ENCODE measurements around the gene MROH9.
"Not testable (repeated sequence)": the region's sequence is repeated elsewhere in the genome, so short reads cannot be mapped to it uniquely, and the experiment has no call there.

Gene MROH9, protein sequence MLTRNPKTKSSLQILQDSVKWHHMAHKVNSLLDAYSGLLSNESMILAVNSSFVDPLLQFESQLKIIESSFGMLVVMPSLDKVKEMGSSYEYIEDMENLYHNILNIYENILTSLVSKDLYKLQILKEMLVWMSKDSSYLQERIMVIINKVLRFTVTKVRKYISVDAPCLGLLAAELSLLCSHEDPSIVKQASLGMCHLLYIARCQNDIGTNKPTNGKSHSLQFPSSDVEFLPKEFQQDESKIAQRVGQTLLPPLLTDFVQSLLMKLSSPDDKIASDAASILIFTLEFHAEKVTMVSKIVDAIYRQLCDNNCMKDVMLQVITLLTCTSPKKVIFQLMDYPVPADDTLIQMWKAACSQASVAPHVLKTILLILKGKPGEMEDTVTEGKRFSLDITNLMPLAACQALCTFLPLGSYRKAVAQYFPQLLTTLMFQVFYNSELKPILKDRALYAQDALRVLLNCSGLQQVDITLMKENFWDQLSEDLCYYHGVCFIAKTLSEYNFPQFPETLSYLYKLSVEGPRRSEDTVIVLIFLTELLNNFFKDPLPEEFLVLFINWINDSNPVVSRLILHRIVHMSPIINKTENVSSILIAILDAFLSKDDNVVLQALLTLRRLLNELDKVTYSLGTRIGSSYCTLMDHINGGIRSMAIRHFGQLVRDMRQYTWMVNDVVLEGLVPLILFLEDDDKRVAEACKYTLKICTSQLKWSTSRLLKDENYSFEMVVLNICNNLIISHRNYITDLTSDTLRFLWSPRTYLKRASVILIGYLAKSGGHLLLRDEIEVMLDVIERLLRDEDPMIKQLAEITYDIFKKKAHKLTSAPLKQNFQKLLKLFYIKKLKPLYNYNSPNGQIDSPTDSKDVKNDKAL

DNA sequence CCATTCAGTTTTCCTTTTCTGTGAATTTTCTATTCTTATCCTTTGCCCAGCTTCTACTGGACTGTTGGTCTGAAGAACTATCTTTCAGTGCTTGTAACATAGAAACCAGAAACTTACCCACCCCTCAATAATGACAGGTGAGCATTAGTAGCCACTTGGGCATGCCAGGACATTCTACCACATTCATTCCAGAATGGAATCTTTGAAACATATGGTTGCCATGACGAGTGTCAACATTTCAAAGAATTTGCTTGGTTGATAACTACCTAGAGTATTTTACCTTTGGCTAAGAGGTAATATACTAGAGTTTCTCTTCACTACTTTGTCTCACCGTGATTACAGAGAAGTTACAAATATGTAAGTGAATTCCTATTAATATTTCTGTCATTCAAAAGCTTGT is at the start of gene MROH9:
Gene MROH9 (plus strand): TSS at position 304 of the 400 bp plus-strand sequence. CDS start 10,023 bp downstream, outside the sequence.
- H3K27ac Mint-ChIP-seq = no peak within 1 kb of the TSS
- no peaks in the 10 kb centered on the region for H3K36me3 Mint-ChIP-seq
- no peak within 1 kb of the TSS for H3K4me3 Mint-ChIP-seq
- no peaks in the 10 kb centered on the region for H3K4me1 Mint-ChIP-seq
- no peak for DNase-seq
- CTCF ChIA-PET = no interaction called here
- H3K27me3 Mint-ChIP-seq = peaks cover 7% of the 10 kb centered on the region
- H3K9me3 Mint-ChIP-seq = no peaks in the 10 kb centered on the region

DNA sequence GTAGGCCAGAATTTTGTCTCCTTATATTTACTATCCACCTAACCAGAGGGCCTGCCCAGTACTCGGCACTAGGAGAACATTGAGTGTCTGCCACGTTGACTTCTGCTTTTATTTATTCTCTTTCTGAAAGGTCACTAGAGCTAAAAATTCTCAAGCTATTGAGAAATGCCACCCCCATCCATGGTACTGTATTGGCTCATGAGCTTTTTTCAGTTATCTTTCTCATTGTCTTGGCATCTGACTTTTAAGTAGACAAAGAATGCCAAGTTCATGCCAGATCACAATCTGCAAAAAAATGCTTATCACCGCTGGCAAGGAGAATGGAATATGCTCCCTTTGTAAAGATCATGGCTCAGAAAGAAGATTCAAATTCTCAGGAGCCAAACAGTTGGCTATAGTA is 49.8 kb upstream of the MROH9 start:
- Mint-ChIP-seq H3K27ac (no peak overlapping the region), H3K27me3 (no peaks in the 10 kb centered on the region), H3K4me1 (no peaks in the 10 kb centered on the region), H3K9me3 (no peaks in the 10 kb centered on the region), H3K4me3 (no peak overlapping the region), H3K36me3 (no peaks in the 10 kb centered on the region)
- no peak for DNase-seq
- CTCF ChIA-PET = no interaction called here

DNA sequence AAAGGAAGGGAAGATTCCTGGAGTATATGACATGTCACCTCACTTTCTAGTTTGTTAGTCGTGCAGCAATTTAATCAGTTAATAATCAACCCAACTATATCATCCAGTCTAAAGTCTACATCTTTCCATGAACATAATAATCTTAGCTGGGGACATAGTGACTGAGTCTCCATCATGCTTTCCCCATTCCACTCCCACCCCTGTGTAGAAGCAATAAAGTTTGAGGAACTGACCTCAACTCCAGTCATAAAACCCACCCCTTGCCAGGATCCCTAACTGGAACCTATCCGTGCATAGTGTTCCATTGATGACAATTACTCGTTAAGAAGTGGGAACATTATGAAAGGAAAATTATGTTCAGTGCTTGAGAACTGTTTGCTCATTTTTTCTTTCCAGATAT is 48.9 kb upstream of the MROH9 start:
- H3K27ac Mint-ChIP-seq = no peak overlapping the region
- no peaks in the 10 kb centered on the region for H3K9me3 Mint-ChIP-seq
- H3K27me3 Mint-ChIP-seq = no peaks in the 10 kb centered on the region
- H3K36me3 Mint-ChIP-seq = no peaks in the 10 kb centered on the region
- CTCF ChIA-PET = no interaction called here
- H3K4me3 Mint-ChIP-seq = no peak overlapping the region
- H3K4me1 Mint-ChIP-seq = no peaks in the 10 kb centered on the region
- no peak for DNase-seq

DNA sequence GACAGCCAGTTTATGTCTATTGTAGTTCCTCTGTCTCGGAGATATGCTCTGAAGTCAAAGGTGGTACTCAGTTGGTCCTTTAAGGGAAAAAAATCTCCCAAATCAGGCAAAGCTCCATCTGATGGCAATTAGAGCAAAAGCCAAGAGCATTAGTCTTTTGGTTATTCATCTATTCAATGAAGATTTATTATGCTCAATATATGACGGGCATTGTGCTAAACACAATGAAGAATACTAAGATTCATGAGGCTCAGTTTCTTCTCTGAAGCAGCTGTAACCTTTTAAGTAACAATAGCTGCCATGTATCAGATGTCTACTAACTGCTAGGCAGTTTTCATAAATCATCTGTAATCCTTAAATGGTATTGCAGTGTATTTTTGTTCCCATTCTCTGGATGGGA is 47.6 kb upstream of the MROH9 start:
- Mint-ChIP-seq H3K4me3 (no peak overlapping the region), H3K27me3 (no peaks in the 10 kb centered on the region), H3K4me1 (no peaks in the 10 kb centered on the region), H3K27ac (no peak overlapping the region), H3K36me3 (no peaks in the 10 kb centered on the region), H3K9me3 (no peaks in the 10 kb centered on the region)
- no peak for DNase-seq
- CTCF ChIA-PET = no interaction called here

DNA sequence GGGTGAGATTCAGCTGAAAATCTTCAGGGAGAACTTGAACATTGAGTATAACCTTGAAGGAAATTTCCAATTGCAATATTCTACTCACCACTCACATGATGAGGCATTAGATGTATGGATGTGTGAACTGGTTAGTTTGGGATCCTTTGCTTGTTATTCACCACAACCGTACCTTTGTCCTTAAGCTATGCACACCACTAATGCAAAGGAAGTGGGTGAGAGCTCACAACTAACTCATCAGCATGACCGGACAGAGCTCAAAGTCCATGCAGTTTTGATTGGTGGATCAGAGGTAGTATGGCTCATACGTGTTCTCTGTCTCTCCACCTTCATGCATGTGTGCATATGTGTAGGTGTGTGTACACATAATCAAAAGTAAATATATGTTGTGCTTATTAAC is 43.5 kb upstream of the MROH9 start:
- Mint-ChIP-seq H3K4me1 (no peaks in the 10 kb centered on the region), H3K9me3 (no peaks in the 10 kb centered on the region), H3K27me3 (no peaks in the 10 kb centered on the region), H3K27ac (no peak overlapping the region), H3K36me3 (no peaks in the 10 kb centered on the region), H3K4me3 (no peak overlapping the region)
- DNase-seq = no peak
- CTCF ChIA-PET = no interaction called here

DNA sequence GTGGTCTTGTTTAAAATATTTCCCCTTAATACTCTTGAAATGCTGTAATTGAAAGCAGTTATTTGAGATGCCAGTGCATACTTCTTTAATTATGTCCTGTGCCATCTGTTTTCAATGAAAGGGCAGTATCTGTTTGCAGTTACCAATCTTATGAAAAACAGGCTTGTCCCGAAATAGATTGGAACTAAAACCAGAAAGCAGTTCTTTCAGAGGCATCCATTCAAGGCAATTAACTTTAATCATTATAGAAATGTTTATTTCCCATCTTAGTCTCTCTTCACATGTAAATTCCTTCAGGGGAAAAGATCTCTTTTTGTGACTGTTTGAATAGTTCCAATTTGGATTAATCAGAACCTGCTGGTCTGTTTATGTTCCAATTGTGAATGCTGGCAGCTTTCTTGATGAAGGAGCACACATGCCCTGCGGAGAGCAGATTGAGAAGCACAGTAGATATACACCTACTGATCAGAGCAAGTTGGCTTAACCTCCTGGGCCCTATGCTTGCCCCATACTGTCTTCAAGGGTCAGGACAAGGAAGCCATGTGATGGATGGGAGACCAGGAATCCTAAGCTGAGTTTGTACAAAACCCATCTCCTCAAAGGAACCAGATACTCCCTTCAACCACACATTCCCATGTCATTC is 41.6 kb upstream of the MROH9 start:
- CTCF ChIA-PET = no interaction called here
- Mint-ChIP-seq H3K27ac (no peak overlapping the region), H3K4me1 (no peaks in the 10 kb centered on the region), H3K9me3 (no peaks in the 10 kb centered on the region), H3K36me3 (no peaks in the 10 kb centered on the region), H3K4me3 (no peak overlapping the region), H3K27me3 (no peaks in the 10 kb centered on the region)
- no peak for DNase-seq

DNA sequence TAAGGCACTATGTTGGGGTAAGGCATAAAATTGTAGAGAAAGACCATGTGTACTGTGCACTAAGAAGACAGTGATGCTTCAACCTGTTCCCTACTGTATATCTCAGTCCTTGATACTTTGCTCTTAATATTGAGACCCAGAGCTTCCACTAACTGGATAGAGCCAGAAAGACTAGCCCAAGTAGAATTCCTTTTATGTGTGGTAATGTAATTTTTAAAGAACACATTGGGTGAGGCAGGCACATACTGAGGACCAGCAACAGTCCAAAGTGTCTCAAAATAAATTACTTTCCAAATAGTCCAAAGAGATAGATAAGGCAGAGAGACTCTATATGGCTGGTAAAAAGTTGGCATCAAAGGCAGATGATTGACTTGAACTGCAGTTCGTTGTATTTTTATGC is 31.4 kb upstream of the MROH9 start:
- CTCF ChIA-PET = no interaction called here
- H3K27me3 Mint-ChIP-seq = no peaks in the 10 kb centered on the region
- no peaks in the 10 kb centered on the region for H3K4me1 Mint-ChIP-seq
- H3K4me3 Mint-ChIP-seq = no peak overlapping the region
- no peak overlapping the region for H3K27ac Mint-ChIP-seq
- DNase-seq = no peak
- no peaks in the 10 kb centered on the region for H3K9me3 Mint-ChIP-seq
- H3K36me3 Mint-ChIP-seq = no peaks in the 10 kb centered on the region

DNA sequence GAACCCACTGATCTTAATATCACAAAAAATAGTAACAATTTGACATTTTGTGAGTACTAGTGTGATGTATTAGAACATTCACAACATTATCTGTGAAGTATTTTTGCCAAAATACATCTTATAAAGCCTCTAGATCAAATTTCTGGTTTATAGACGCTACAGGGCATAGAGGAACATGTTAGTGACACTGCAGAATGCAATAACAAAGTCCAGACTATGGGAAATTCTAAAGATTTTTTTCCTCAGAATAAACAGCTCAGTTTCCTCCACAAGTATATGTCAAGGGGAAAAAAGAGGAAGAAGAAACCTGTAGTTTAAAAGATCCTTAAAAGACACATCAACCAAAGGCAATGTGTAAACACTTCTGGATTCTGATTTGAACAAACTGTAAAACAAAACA is 26.4 kb upstream of the MROH9 start:
- H3K27me3 Mint-ChIP-seq = no peaks in the 10 kb centered on the region
- no peak for DNase-seq
- H3K36me3 Mint-ChIP-seq = no peaks in the 10 kb centered on the region
- no peaks in the 10 kb centered on the region for H3K9me3 Mint-ChIP-seq
- CTCF ChIA-PET = no interaction called here
- H3K4me3 Mint-ChIP-seq = no peak overlapping the region
- no peaks in the 10 kb centered on the region for H3K4me1 Mint-ChIP-seq
- H3K27ac Mint-ChIP-seq = no peak overlapping the region

DNA sequence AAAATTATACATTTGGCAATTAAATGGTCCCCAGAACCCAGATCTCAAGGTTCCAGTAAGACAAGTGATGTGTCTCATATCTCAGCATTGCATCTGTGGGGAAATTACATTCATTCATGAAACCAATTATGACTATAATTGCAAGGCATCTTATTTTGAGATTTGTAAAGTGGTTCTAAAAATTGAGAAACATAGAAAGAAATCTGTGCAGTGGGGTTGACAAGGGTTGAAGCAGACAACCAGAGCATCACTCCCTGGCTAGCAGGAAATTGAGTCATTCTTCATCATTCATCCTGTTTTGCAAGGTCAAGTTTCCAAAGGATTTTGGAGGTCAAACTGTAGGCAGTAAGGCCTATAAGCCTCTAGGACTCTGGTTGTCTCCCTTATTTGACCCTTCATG is 25.1 kb upstream of the MROH9 start:
- no peak overlapping the region for H3K27ac Mint-ChIP-seq
- H3K4me3 Mint-ChIP-seq = no peak overlapping the region
- CTCF ChIA-PET = no interaction called here
- H3K27me3 Mint-ChIP-seq = no peaks in the 10 kb centered on the region
- no peak for DNase-seq
- no peaks in the 10 kb centered on the region for H3K4me1 Mint-ChIP-seq
- no peaks in the 10 kb centered on the region for H3K9me3 Mint-ChIP-seq
- no peaks in the 10 kb centered on the region for H3K36me3 Mint-ChIP-seq

DNA sequence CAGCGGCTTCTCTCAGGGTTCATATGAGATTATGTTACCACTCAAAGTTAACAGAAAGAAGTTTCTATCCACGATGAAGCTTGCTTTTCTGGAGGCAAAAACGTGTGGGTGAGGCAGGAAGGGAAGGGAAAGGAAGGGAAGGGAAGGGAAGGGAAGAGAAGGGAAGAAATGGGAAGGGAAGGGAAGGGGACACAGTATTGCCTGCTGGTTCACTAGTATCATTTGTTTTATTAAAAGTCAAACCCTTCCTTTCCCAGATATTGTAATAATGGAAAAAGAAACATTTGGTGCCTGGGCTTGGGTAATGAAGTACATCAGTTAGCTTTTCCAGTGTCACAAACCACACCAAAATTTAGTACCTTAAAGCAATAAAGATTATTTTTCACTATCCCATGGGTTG is 18.0 kb upstream of the MROH9 start:
- Mint-ChIP-seq H3K27ac (no peak overlapping the region), H3K27me3 (no peaks in the 10 kb centered on the region), H3K36me3 (no peaks in the 10 kb centered on the region), H3K4me3 (no peak overlapping the region), H3K4me1 (no peaks in the 10 kb centered on the region), H3K9me3 (peaks cover 15% of the 10 kb centered on the region)
- CTCF ChIA-PET = no interaction called here
- no peak for DNase-seq

DNA sequence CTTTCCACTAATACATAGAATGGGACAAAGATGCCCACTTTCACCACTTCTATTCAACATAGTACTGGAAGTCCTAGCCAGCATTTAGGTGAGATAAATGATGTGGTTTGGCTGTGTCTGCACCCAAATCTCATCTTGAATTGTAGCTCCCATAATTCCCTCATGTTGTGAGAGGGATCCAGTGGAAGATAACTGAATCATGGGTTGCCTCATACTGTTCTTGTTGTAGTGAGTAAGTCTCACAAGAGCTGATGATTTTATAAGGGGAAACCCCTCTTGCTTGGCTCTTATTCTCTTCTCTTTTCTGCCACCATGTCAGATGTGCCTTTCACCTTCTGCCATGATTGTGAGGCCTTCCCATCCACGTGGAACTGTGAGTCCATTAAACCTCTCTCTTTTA is 10.7 kb upstream of the MROH9 start:
- H3K27ac Mint-ChIP-seq, DNase-seq, H3K36me3 Mint-ChIP-seq, H3K4me1 Mint-ChIP-seq, H3K27me3 Mint-ChIP-seq, CTCF ChIA-PET, H3K4me3 Mint-ChIP-seq: not testable (repeated sequence)
- H3K9me3 Mint-ChIP-seq = peaks cover 13% of the 10 kb centered on the region

DNA sequence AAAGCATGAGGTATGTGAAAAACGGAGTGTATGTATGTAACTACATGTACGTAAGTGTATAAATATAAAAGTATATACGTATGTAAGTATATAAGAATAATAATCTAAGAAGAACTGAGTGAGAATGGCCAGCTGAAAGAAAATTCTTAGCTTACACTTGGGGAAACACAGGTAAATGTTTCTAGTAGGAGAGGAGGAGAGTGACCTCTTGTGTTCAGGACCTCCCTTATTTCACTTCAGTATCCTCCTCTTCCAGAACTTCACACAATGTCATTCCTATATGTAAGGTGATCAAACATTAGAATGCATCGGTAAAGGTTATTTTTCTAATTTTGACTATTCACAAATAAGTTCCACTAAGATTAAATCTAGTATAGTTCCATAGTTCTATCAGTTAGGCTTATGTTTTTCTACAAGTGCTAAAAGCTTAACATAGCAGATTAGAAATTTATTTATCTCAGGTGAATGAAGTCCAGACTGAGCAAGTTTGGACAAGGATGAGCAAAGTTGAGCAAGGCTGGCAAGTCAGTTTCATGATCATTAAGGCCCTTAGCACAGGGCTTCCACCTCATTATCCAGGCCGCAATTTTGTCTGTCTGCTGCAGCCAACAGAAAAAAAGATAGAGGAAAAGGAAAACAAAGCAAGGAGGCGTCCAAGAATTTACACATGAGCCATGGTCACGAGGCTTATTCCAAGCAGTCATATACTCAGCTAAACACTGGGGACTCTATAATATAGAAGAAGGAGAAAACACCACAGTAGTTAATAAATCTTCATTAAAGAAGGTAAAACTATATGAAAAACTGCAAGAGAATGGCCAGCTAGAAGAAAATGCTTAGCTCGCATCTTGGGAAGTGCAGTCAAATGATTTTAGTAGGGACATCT is 7.1 kb upstream of the MROH9 start:
- peaks cover 8% of the 10 kb centered on the region for H3K27me3 Mint-ChIP-seq
- DNase-seq = no peak
- no peaks in the 10 kb centered on the region for H3K9me3 Mint-ChIP-seq
- no peaks in the 10 kb centered on the region for H3K36me3 Mint-ChIP-seq
- CTCF ChIA-PET = interaction anchor here (2.1 to 2.2 kb wide), 2 partner anchors 13 to 238 kb away, joined by 10 to 11 read pairs; no protein-coding TSS in a partner anchor
- H3K4me3 Mint-ChIP-seq = no peak overlapping the region
- no peak overlapping the region for H3K27ac Mint-ChIP-seq
- H3K4me1 Mint-ChIP-seq = no peaks in the 10 kb centered on the region

DNA sequence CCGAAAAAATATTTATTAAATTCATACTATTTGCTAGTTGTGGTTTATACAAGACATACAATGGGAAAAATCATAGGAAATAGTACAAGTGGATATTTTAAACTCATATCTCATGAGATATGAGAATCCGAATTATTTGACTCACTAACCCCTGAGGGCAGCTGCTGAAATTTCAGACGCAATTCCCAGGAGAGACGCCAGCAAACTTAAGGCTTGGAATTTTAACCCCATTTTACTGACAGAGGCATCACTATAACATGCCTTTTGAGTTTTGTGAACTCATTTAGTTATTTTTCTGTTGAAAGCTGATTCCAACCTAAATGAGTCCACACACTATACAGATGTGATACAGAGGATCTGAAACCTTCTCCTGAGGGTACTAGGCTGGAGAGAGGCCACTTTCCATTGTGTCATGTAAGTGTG is 5.9 kb upstream of the MROH9 start:
- Mint-ChIP-seq H3K4me3 (no peak overlapping the region), H3K4me1 (no peaks in the 10 kb centered on the region), H3K27ac (no peak overlapping the region), H3K27me3 (peaks cover 8% of the 10 kb centered on the region), H3K9me3 (no peaks in the 10 kb centered on the region), H3K36me3 (no peaks in the 10 kb centered on the region)
- no peak for DNase-seq
- CTCF ChIA-PET = interaction anchor here (0.9 to 2.2 kb wide), 9 partner anchors 11 to 1003 kb away, joined by 3 to 11 read pairs (median 4); partner anchors contain the start of gene FMO4
